OCI-LY3 (cell line): Measurements from ENCODE around the gene BICD1.

Source experiments
- EZH2phosphoT487 ChIP-seq: fragments of 200-600 bp; shearing (Covaris generic); IDR thresholded peaks from 2 replicates; pipeline ENCODE4 v1.6.1; 2018; ENCODE audit warnings: antibody characterized with exemption, mixed run types, low read depth
- TF ChIP-seq, protein P1 (sequence below): fragments of 200-600, 300-600 bp; sonication (generic); IDR thresholded peaks from 2 replicates; pipeline ENCODE4 v1.5.1; 2014; ENCODE audit warnings: antibody characterized with exemption, low read length, low read depth

DNA sequence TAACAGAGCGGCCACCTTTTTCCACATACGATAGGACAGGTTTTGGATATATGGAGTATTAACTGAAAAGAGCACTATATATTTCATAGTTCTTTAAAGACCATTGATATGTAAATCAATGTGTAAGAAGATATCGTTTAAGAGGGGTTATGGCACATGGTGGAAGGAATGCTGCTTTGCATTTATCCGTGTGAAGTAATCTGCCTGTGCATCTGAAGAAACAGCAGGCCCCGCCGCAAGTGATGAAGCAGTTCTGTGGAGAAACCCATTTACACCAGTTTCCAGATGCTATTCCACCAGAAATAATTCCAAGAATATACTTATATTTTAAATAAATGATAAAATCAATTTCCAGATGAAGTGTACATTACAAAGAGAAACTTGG lies 72.4 kb downstream of the BICD1 start:
- TF ChIP-seq, protein P1, sequence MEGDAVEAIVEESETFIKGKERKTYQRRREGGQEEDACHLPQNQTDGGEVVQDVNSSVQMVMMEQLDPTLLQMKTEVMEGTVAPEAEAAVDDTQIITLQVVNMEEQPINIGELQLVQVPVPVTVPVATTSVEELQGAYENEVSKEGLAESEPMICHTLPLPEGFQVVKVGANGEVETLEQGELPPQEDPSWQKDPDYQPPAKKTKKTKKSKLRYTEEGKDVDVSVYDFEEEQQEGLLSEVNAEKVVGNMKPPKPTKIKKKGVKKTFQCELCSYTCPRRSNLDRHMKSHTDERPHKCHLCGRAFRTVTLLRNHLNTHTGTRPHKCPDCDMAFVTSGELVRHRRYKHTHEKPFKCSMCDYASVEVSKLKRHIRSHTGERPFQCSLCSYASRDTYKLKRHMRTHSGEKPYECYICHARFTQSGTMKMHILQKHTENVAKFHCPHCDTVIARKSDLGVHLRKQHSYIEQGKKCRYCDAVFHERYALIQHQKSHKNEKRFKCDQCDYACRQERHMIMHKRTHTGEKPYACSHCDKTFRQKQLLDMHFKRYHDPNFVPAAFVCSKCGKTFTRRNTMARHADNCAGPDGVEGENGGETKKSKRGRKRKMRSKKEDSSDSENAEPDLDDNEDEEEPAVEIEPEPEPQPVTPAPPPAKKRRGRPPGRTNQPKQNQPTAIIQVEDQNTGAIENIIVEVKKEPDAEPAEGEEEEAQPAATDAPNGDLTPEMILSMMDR = no peak
- no peak for TF ChIP-seq EZH2phosphoT487
